Renal cortical epithelial cell (primary cell): ENCODE data around the gene ROR2. TPM values are rescaled to one million over a fixed set of nuclear protein-coding genes. Genes with fewer than 3 reads are reported as not detected.
"Not testable (repeated sequence)": the region's sequence is repeated elsewhere in the genome, so short reads cannot be mapped to it uniquely, and the experiment has no call there.

Experiments
- DNase-seq: peaks from one replicate; pipeline ENCODE4 v3.0.0-alpha.2; 2011; ENCODE audit warnings: low read depth
- total RNA-seq: library from RNA; depleted of rRNA; stranded (reverse); fragments of >200 nt; gene quantifications from 2 replicates; pipeline ENCODE4 v1.2.3, GENCODE V29; 2014

ROR2 gene
- total RNA-seq, 1 donor from 2014 or later = 4.4 TPM

DNA sequence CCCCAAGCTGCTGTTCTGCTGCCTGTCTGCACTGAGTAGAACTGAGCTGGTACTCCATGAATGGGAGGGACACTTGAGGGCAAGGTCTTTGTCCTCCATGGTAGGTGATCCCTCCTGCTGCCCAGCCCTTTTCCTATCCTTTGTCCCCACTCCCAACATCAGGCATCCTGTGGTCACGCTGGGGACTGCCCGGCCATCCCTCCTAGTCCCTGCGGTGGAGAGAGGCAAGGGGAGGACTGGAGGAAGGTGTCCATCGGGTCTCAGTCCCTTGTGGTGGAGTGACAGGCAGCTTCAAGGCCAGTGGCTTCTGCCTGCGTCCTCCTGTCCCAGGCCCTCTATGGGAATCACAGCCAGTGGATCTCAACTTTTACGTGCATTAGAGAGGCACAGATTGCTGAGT is 25.9 kb downstream of the ROR2 start:
- DNase-seq = no peak

DNA sequence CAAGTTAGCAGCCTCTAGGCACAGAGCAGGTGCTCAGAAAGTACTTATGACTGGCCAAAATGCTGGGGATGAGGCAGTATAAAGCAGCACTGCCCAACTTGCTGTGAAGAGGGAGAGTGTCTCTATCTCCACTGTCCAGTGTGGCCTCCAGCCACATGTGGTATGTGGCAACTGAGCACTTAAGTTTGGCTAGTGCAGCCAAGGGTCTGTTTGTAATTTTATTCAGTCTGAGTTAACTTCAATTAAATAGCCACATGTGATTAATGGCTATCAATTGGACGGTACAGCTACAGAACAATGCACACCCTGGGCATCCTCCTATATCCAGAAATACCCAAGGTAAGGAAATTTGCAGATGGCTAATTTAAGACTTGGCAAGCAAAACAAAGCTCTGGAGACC is 26.9 kb downstream of the ROR2 start:
- DNase-seq = no peak

DNA sequence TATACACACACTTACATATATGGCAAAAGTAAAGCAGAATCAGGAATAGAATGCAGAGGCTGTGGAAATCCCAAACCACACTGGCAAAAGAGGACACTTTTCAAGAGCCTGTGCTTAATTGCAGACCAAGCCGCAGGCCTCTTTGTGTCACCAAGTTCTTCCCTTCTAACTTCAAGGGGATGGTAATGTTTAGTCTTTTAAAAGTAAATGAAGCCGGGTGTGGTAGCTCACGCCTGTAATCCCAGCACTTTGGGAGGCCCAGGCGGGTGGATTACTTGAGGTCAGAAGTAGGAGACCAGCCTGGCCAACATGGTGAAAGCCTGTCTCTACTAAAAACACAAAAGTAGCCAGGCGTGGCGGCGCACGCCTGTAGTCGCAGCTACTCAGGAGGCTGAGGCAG is 28.7 kb downstream of the ROR2 start:
- no peak for DNase-seq

DNA sequence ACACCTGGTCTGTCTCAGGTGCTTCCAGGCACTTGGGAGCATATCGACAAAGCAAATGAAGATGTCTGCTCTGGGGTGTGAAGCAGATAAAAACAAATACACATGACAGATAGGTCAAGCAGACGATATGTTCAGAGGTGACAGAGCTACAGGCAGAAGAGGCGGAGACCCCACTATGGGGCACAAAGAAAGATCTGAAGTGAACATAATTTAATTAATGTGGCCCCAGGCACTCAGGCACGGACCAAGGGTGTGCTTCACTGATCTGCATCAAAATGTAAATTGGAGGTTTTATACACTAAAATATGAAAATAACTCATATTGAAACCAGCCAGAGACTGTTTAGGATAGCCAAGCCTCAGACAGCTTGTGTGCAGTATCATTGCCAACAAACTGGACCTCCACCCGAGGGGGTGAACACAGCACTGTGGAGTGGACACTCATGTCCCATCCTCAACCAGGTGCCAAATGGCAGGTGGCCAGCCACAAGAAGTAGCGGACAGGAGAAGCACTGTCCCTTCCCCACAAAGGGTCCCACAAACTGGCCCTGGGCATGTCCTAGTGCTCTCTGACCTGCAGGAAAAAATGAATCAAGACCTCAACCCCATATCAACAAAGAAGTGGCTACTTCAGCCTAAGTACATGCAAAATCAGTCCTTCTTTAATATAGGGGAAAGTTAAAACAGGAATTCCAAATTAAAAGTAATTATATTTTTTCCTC is 29.2 kb downstream of the ROR2 start:
- no peak for DNase-seq

DNA sequence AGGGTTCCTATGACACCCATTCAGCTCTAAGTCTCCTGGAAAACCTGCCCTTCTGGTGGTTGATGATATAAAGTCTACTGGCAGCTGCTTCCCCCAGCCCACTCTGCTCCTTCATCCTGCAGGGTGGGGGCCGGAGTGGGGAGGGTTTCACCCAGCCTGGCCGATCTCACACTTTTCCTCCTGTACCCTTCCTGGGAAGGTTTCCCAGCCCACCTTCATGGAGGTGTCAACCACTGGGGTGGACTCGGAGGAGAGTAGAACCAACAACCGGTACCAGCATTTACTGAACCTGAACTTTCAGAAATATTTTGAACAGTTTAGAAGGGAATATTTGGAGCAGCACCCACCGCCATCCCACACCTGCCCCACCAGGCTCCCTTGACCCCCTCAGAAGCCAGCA is 30.4 kb downstream of the ROR2 start:
- DNase-seq = no peak

DNA sequence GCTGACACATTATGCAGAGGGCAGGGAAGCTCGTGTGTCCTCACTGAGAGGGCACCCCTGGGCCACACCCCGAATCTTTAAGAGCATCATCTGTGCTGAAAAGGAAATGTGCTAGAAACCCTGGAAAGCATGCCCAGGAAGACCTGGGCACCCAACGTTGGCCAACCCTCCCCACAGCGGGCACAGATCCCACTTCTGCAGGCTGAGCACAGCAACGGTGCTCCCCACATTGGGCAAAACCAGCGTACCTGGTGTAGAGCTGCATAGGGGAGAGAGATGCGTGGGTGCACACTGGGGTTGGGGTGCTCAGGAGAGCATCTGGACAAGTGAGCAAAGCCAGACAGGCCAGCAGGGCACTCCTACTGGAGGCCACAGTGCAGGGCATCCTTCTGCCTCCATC is 32.6 kb downstream of the ROR2 start:
- no peak for DNase-seq

DNA sequence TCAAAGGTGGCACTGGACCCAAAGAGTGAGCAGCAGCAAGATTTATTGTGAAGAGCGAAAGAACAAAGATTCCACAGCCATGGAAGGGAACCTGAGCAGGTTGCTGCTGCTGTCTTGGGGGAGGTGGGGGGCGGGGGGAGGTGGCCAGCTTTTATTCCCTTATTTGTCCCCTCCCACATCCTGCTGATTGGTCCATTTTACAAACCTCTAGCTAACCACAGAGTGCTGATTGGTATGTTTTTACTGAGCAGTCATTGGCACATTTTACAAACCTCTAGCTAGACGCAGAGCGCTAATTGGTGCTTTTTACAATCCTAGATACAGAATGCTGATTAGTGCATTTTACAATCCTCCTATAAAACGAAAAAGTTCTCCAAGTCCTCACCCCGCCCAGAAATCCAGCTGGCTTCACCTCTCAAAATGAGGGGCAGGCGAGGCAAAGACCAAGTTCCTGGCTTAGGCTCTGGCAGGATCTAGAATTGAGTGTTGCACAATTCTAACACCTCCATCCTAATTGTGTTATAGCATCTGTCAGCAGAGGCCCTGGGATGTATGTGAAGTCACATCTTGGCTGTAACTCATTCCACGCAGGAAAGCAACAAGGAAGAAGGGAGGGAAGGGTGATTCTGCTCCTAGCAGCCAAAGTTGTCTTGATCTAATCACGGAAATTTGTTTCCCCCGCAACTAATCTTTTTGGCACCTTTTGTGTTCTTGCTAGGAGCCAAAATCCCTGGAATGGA is 34.3 kb downstream of the ROR2 start:
- DNase-seq = no peak

DNA sequence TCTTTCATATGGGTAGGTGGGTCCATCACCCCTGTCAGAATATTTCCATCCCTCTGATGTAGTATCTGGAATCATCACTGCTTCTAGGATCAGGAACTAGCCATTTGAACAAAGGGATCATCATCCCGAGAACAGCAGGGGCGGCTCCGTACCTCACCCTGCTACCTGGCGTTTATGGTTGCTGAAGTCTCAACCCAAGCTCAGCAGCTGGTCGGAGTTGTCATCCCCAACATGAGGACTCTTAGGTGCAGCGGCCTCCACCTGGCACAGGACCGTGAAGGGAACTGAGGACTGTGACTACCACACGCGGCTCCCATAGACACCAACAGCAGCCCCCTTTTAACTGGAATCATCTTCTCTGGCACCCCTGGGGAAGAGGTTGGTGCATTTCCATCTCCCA is 35.1 kb downstream of the ROR2 start:
- no peak for DNase-seq

DNA sequence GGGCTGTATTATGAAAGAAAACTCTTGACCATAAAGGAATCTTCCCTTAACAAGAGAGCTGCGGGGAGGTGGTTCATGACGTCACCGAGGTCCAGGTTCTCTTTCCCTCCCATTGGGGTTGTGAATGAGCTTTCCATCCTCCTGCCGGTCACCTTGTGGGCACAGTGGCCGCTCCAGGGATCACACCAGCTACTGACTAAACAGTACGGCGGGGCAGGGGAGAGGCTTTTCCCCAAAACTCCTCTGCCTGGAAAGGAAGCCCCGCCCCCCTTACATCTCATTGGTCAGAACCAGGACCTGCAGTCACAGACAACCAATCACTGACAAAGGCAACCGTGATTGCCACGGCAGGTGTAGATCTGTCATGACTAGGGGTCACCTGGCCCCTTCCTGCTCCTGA is 35.6 kb downstream of the ROR2 start:
- DNase-seq = no peak

DNA sequence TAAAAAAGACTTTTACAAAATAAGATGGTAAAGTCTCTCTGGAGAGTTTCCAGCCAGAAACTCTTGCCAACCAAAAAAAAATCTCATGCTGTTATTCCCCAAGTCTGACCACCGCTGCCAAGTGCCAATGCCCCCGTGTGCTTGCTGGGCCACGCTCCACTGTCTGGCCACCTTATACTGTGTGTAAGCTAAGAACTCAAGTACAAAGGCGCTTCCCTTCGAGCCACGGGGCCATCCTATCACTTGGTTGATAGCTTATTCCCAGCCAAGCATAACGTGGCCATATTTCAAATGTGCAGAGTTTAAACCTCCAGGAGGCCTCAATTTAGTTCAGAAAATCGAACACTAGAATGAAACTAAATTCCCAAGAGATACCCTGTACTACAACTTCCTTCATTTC is 36.0 kb downstream of the ROR2 start:
- no peak for DNase-seq

DNA sequence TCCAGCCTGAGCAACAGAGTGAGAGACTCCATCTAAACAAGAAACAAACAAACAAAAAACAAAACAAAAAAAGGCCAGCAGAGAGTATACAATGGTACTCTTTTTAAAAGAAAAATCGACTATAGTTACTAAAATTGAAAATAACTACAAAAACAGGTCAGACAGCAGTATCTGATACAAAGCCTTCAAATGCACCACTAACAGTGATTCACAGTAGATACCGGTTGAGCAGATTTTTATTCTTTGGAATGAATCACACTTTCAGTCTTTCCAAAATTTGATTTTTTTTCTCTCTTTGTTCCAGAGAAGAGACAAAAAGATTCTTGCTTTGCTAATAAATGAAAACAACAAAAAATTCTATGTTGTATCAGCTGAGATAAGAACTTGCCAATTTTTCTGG is 36.9 kb downstream of the ROR2 start:
- DNase-seq = no peak

DNA sequence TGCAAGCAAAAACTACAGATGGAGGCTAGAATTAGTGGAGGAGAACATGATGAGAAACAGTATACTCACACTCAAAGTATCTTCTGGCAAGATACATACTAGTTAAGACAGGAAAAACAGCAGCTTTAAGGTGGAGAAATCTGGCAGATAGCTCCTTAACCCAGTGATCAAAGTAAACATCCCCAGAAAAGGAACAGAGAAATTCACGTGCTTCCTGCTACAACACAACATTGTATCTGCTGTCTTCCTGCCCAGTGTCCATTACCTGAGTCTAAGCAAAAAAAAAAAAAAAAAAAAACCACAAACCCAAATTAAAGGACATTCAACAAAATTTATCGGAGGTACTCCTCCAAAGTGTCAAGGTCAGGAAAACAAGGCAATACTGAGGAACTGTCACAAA is 38.4 kb downstream of the ROR2 start:
- no peak for DNase-seq

DNA sequence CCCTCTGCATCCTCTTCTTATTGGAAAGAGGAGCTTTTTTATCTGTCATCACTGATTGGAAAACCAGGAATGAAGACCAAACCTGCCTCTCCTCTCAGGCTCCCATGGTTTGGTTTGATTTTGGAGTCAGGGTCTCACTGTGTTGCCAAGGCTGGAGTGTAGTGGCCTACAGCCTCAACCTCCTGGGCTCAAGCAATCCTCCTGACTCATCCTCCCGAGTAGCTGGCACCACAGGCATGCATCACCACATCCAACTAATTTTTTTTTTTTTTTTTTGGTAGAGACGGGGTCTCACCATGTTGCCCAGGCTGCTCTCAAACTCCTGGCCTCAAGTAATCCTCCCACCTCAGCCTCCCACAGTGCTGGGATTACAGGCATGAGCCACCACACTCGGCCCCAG is 40.8 kb downstream of the ROR2 start:
- not testable (repeated sequence) for DNase-seq

DNA sequence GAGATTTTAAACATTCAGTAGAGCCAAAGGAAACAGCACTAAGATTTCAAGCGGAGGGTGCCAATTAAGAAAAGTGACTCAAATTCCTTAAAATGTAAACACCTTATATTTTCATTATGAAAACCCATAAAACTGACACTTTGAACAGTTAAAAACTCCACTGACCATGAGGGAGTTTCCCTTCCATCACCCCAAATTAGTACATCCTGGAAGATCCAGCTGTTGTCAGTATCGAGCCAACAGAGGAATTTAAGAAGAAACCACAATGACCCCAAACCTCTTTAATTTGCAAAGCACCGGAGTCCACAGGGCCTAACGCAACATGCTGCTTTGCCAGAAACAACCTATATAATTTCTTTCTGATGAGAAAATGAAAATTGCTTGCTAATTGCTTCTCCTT is 41.3 kb downstream of the ROR2 start:
- DNase-seq = no peak

DNA sequence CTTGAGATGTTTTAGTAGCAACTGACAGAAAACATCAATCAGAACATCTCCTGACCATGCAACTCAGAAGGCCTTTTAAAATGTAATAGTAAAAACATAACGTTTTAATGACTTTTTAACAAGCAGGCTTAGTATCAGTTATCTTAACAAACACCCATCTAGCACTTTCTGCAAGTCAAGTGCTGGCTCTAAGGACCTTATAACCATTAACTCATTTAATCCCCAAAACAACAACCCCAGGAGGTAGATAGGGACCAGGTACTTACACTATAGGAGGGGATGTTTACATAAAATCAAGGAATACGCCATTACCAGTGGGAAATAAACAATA is 41.8 kb downstream of the ROR2 start:
- DNase-seq = no peak

DNA sequence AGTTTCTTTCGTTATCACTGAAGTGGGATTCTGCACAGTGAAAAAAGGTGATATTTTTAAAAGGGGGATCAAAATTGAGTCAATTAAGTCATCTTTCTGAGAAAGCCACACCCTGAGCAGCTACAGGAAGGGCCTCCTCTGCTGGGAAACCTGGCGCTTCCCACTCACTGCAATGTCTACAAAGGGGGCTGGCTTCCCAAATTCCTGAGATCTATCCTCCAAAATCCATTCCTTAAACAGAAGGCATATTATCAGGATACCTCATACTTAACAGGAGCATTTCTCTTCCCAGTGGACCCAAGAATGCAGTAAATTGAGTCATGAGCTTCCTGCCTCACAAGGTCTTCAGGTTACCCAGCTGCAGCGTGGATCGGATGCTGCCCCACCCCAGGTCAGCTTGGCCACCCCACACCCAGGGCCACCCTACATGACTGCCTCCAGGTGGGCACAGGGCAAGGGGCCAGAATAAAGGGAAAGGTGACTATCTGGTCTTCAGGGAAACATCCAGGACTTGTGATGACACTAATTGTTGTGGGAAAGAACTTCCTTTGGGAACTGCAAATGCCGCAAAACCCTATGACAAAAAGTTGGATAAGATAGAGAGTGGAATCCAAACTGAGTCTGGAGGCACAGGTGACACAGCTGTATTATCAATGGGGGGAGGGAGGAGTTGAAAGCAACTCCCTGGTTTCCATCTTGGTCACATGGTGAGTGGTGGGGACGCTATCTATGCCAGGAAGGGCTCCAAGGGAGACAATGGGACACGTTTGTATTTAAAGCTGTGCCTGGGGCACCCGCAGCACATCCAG is 42.3 kb downstream of the ROR2 start:
- DNase-seq = no peak

DNA sequence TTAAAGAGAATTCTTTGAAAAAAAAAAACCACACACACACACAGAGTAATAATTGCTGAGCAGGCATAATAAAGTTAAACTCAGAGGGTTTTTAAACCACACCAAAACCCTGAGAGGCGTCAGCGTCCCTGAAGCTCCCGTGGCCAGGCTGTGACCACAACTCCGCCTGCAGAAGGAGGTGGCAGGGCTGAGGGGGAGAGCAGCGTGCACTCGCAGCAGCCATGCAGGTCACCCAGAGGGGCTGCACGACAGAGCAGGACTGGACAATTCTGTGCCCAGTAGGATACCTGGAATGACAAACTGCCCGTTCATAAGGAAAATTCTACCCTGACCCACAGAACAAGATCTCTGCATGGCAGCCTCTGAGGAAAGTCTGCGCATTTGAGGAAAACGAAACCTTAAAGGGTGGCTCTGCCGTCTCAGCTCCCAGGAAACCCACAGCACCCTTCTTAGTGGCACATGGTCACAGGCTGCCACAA is 44.0 kb downstream of the ROR2 start:
- no peak for DNase-seq

DNA sequence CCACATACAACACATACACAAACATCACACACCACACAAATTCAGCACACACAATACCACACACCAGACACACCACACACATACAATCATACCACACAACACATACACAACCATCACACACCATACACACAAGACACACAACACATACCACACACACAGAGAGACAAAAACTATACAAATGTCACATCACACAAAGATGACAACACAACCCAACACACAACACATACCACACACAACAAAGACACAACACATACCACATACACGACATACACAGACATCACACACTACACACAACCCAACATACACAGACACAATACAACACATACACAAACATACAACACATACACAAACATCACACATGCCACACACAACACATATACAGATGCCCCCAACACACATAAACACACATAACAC is 44.8 kb downstream of the ROR2 start:
- no peak for DNase-seq

DNA sequence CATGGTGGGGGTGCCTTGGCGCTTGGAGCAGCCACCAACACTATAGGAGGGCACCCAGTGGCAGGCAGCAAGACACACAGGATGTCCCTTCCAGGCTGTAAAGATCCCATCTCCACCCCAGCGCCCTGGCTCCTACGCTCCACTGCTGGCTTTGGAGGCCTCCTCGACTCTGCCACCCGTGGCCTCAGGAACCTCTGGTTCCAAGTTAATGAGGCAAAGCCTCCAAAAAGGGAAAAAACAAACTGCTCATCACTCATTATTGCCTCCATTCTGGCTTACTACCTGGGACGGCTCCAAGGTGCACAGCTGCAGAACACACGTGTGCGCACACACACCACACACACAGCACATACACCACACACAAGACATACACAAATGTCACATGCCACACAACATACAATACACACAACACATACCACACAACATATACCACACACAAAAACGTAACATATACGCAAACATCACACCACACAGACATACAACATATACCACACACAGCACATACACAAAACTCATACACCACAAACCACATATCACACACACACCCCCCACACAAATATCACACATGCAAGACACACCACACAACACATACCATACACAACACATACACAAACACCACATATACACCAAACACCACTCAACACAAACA is 45.3 kb downstream of the ROR2 start:
- no peak for DNase-seq

DNA sequence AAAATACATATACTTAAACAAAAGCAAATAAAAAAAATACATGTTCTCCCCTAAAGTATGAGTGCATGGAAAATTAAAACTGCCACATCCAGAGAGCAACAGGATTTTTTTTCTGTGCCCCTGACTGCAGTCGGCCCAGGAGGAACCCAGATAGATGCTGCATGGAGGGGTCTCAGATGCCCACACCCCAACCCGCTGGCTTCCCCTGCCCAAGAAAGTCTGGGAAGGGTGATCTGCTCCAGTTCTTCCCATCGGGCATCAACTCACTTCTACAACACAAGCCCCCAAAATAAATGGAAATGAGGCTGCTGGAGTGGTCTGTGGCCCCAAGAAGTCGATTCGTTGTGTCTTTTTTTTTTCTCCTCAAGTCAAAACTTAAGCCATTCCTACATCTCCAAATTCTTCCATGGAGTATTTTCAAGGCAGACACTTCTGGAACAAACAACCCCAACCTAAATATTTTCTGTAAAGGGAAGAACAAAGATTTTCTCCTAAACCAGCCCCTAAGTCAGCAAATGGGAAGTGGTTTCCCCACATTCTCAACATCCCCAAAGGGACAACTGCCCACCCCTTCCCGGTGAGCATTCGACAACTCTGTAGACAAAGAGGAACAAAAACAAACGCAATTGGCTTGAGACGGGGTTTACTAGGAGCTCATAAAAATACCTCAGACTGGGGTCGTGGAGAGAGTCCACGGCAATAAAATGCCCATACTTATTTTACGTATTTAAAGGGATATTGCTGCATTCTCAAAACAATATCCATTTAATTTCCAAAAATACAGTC is 46.7 kb downstream of the ROR2 start:
- no peak for DNase-seq

DNA sequence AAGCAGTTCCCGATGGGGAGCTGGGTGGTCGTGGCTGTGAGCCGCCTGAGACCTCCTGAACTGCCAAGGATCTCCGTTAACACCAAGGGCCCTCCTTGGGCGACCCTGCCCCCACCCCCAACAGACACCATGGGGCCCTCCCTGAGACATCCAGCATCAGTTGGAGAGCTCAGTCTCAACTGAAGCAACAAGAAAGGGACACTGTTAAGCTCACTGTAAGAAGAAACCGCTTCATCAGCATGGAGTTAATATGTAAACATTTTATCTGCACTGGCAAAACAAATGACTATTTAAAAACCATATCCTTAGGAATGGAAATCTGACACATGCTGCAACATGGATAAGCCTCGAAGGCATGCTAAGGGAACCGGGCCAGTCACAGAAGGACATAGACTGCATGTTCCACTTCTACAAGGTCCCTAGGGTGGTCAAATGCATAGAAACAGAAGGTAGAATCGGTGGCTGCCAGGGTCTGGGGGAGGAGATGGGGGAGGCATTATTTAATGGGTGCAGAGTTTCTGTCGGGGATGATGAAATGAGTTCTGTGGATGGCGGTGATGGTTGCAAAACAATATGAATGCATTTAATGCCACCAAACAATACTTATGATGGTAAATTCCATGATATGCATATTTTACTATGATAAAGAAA is 47.4 kb downstream of the ROR2 start:
- DNase-seq = no peak
